Neural progenitor cell (in vitro differentiated cells): ENCODE results near the gene HOXD13.

Experiments used
- EZH2 ChIP-seq: fragments of 200-600 bp; sonication (generic); IDR thresholded peaks from 2 replicates; pipeline ENCODE4 v1.6.1; 2017; ENCODE audit warnings: antibody characterized with exemption, mild to moderate bottlenecking, moderate library complexity
- TF ChIP-seq, protein P1 (sequence below): fragments of 200-600 bp; sonication (generic); IDR thresholded peaks from 2 replicates; pipeline ENCODE4 v1.5.1; 2017; ENCODE audit warnings: antibody characterized with exemption, mild to moderate bottlenecking

DNA sequence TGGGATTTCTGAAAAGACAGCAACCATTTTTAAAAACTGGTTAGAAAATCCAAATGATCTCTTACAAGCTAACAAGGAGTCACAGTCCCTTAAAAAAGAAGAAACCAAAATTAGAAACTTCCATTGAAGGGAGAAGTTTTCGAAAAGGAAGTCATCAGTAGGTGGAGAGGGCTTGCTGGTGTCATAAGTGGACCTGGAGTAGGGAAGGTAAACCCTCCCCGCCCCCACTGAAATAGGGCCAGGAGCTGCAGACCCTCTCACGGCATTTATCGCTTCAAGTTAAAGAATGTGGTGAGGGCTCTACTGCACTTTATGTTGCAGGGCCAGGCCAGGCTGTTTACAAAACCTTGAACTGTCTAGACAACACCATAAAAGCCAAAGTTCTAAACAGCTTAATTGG, 17.4 kb downstream of the HOXD13 start:
- TF ChIP-seq, protein P1, sequence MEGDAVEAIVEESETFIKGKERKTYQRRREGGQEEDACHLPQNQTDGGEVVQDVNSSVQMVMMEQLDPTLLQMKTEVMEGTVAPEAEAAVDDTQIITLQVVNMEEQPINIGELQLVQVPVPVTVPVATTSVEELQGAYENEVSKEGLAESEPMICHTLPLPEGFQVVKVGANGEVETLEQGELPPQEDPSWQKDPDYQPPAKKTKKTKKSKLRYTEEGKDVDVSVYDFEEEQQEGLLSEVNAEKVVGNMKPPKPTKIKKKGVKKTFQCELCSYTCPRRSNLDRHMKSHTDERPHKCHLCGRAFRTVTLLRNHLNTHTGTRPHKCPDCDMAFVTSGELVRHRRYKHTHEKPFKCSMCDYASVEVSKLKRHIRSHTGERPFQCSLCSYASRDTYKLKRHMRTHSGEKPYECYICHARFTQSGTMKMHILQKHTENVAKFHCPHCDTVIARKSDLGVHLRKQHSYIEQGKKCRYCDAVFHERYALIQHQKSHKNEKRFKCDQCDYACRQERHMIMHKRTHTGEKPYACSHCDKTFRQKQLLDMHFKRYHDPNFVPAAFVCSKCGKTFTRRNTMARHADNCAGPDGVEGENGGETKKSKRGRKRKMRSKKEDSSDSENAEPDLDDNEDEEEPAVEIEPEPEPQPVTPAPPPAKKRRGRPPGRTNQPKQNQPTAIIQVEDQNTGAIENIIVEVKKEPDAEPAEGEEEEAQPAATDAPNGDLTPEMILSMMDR, result no peak
- no peak for TF ChIP-seq EZH2
